ENCODE results near the gene ADAMTSL5.

- TF ChIP-seq CEBPB (IDR thresholded peaks at IDR 0.05; ENCODE audit: low read depth, low read length) = no peak
- no peak for TF ChIP-seq BCL11A (IDR thresholded peaks at IDR 0.05; ENCODE audit: low read depth in 2 of 2, low read length in 2 of 2)
- no peak for TF ChIP-seq CTCF (IDR thresholded peaks at IDR 0.05; ENCODE audit: control extremely low read depth in 1 of 3, insufficient read depth in 1 of 3, low read depth in 1 of 3, low read length in 3 of 3)
- TF ChIP-seq CHD1 (IDR thresholded peaks at IDR 0.05; ENCODE audit: low read depth, low read length) = no peak
- no peak for TF ChIP-seq RFX5 (IDR thresholded peaks at IDR 0.05; ENCODE audit: borderline replicate concordance, low read depth, low read length)
Observed at GRCh38 chr19:1560286-1560882, 47.6 kb upstream of the ADAMTSL5 start.
